LNCAP (cell line): Measurements from ENCODE around the gene DOCK9.

Experiments used
- TF ChIP-seq, protein P1 (sequence below): fragments of 450-650 bp; IDR thresholded peaks from 2 replicates; pipeline ENCODE4 v1.5.1; 2017; ENCODE audit warnings: mild to moderate bottlenecking

DOCK9 gene

DNA sequence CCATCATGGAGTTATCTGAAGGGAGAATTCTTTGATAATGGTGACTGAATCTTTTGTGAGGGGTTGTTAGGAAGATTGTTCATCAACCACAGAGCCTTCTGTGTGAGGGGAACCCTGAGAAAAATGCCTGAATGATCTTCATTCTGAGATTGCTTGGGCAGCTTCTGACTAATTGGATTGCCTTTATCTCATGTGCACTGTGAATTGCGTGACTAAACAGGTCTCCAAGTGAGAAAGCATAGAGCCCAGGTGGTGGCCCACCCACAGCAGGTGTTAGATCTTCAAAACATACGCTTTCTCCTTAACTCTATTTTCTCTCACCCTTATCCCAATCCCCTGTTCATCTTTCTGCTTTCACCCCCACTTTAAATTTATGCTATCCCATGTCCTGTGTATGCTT is 58.3 kb downstream of the DOCK9 start:
- TF ChIP-seq, protein P1, sequence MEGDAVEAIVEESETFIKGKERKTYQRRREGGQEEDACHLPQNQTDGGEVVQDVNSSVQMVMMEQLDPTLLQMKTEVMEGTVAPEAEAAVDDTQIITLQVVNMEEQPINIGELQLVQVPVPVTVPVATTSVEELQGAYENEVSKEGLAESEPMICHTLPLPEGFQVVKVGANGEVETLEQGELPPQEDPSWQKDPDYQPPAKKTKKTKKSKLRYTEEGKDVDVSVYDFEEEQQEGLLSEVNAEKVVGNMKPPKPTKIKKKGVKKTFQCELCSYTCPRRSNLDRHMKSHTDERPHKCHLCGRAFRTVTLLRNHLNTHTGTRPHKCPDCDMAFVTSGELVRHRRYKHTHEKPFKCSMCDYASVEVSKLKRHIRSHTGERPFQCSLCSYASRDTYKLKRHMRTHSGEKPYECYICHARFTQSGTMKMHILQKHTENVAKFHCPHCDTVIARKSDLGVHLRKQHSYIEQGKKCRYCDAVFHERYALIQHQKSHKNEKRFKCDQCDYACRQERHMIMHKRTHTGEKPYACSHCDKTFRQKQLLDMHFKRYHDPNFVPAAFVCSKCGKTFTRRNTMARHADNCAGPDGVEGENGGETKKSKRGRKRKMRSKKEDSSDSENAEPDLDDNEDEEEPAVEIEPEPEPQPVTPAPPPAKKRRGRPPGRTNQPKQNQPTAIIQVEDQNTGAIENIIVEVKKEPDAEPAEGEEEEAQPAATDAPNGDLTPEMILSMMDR: no peak

DNA sequence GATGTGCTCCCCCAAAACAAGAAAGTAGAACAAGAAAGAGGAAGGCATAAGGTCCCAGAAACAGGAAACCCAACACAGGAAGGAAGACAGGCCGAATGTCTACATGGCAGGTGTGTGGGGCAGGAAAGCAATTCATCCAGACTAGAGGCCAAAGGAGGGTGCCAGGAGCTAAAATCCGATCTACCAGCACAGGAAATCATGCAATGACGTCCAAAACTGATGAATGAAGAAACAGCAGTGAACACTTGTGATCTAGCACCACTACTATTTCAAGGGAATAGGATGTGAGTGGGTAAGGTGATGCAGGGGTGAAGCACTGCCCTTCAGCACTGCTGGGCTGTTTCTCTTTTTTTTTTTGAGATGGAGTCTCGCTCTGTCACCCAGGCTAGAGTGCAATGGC is 59.1 kb downstream of the DOCK9 start:
- TF ChIP-seq, protein P1: no peak

DNA sequence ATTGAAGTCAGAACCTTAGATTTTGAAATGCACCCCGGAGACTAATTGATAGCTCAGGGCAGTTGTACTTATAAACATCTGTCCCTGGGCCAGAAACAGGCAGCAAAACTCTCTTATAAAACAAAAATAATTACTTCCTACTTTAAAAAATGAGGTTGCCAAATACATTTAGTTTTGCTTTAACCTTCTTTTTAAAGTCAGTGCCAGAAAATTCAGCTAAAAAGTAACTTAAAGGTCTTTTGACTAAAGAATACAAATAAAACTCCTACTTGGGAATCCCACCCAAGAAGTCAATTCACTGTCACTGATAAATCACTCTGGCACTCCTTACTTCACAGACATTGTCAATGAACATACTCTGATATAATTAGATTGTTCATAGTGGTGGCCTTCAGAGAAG is 60.7 kb downstream of the DOCK9 start:
- TF ChIP-seq, protein P1: no peak

DNA sequence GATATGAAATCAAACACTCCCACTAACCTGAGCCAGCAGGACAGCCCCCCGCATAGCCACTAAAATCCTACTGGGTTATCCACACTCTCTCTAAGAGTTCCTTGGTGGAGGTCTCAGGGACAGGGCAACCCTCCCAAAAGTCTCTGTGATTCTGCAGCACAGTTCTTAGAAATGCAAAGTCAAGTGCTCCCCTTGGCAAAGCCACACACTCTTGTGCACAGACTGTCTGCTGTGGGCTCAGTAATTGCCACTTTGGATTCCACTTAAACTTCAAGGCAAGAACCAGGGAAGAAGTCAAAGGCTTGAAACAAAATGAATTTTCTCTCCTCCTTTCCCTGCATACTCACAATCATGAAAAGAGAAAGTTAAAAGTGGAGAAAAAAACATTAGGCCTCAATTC is 61.5 kb downstream of the DOCK9 start:
- TF ChIP-seq, protein P1: no peak

DNA sequence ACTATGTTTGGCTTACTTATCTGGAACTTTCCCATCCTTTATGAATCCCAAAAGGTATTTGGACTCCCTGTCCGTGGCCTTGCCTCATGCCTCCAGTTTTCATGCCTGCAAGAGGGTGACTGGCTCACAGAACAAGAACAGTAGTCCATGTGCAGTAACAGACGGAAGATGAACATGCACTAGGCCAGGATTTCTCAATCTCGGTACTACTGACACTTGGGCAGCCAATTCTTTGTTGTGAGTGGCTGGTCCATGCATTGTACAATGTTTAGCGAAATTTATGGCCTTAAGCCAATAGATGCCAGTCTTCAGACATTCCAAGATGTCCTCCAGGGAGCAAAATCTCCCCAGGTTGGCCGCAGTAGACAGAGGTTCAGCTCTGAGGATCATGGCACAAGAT is 61.9 kb downstream of the DOCK9 start:
- TF ChIP-seq, protein P1: no peak

DNA sequence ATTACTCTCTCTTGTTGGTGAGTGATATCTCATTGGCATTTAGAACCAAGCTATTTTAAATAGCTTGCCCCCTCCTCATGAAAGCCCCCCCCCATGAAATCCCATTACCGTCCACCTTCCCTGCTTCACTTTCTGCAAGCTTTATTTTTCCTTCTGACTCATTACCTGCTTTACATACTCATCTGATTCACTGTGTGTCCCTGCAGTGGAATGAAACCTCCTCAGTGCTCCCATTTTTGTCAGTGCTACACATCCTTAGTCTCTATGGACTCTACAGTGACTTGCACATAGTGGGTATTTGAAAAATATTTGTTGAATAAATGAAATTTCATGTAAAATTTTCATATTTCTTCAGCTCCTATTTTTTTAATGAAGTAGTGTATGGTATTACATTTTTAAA is 62.3 kb downstream of the DOCK9 start:
- TF ChIP-seq, protein P1: no peak

DNA sequence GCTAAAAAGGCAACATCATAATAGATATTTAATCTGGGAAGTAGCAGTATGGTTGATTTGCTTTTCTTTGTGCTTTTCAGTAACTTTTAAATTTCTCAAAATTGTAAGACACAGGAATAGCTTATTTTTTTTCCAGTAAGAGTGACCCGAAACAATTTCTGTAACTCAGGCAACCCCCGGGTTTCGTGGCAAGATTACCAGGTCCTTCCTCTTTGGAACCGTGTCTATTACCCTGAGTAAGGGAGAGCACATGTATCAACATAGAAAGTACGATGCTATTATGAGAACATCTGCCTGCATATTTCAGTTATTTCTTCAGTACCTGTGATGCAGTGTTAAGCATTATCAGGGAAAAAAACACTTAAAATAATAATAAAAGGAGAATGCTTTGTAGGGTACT is 64.1 kb downstream of the DOCK9 start:
- TF ChIP-seq, protein P1: no peak

DNA sequence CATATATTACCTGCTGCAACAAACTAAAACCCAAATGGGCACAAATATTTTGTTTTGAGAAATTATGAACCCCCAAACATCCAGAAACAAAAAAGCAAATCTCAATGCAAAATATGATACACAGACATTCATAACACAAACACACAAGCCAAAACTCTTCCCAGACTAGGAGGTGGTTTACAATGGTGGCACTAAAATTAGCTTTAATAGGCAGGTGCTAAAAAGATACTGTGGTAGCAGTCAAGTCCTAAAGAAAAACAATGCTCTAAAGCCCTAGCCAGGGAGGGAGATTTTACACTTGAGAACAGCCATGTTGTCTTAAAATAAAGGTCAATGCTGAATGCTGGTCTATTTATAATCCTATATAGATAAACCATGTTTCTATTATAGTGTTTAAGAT is 65.0 kb downstream of the DOCK9 start:
- TF ChIP-seq, protein P1: no peak
